Measurements from ENCODE around the gene ABLIM3. TPM values are rescaled to one million over a fixed set of nuclear protein-coding genes. Genes with fewer than 3 reads are reported as not detected.

The ABLIM3 gene
- total RNA-seq, 1 donor from 2014 or later: not detected

GRCh38 chr5:149195337-149195887 lies 54.1 kb downstream of the ABLIM3 start:
- DNase-seq: no peak
- no peaks in the 10 kb centered on the region for H3K4me1 Mint-ChIP-seq
- no peak overlapping the region for H3K4me3 Mint-ChIP-seq
- H3K27ac Mint-ChIP-seq: no peak overlapping the region
- ATAC-seq (ENCODE audit: low read depth): no peak
- peaks cover 2% of the 10 kb centered on the region for H3K27me3 Mint-ChIP-seq
- no peak for TF ChIP-seq CTCF (IDR thresholded peaks at IDR 0.05)
- CTCF ChIA-PET: no interaction called here
- POLR2A ChIA-PET: no interaction called here
- intact Hi-C loops (cut with micrococcal nuclease): no loop called here
- no peaks in the 10 kb centered on the region for H3K9me3 Mint-ChIP-seq
- H3K36me3 Mint-ChIP-seq (ENCODE audit: low read depth): no peaks in the 10 kb centered on the region

GRCh38 chr5:149195962-149196361 lies 54.7 kb downstream of the ABLIM3 start:
- Mint-ChIP-seq H3K4me1 (no peaks in the 10 kb centered on the region), H3K27ac (no peak overlapping the region), H3K9me3 (no peaks in the 10 kb centered on the region), H3K4me3 (no peak overlapping the region), H3K27me3 (peaks cover 2% of the 10 kb centered on the region), H3K36me3 (ENCODE audit: low read depth) (no peaks in the 10 kb centered on the region)
- DNase-seq (no peak), ATAC-seq (ENCODE audit: low read depth) (no peak)
- ChIA-PET POLR2A (no interaction called here), CTCF (no interaction called here)
- no peak for TF ChIP-seq CTCF (IDR thresholded peaks at IDR 0.05)
- intact Hi-C loops (cut with micrococcal nuclease): no loop called here

- ATAC-seq (ENCODE audit: low read depth) (no peak), DNase-seq (no peak)
- POLR2A ChIA-PET: no interaction called here
- Mint-ChIP-seq H3K9me3 (no peaks in the 10 kb centered on the region), H3K27me3 (peaks cover 2% of the 10 kb centered on the region), H3K4me3 (no peak overlapping the region), H3K36me3 (ENCODE audit: low read depth) (no peaks in the 10 kb centered on the region), H3K4me1 (no peaks in the 10 kb centered on the region), H3K27ac (no peak overlapping the region)
- CTCF ChIA-PET: no interaction called here
- intact Hi-C loops (cut with micrococcal nuclease): no loop called here
- no peak for TF ChIP-seq CTCF (IDR thresholded peaks at IDR 0.05)
Observed at GRCh38 chr5:149198148-149198547, 56.9 kb downstream of the ABLIM3 start.

- Mint-ChIP-seq H3K4me3 (no peak overlapping the region), H3K4me1 (no peaks in the 10 kb centered on the region), H3K9me3 (no peaks in the 10 kb centered on the region), H3K36me3 (ENCODE audit: low read depth) (no peaks in the 10 kb centered on the region), H3K27me3 (peaks cover 2% of the 10 kb centered on the region), H3K27ac (no peak overlapping the region)
- ChIA-PET POLR2A (no interaction called here), CTCF (no interaction called here)
- no peak for TF ChIP-seq CTCF (IDR thresholded peaks at IDR 0.05)
- DNase-seq (no peak), ATAC-seq (ENCODE audit: low read depth) (no peak)
- intact Hi-C loops (cut with micrococcal nuclease): no loop called here
Observed at GRCh38 chr5:149200355-149200754, 59.1 kb downstream of the ABLIM3 start.

GRCh38 chr5:149201121-149201637 lies 59.9 kb downstream of the ABLIM3 start:
- H3K4me1 Mint-ChIP-seq: no peaks in the 10 kb centered on the region
- TF ChIP-seq CTCF (IDR thresholded peaks at IDR 0.05): no peak
- H3K27ac Mint-ChIP-seq: no peak overlapping the region
- no peaks in the 10 kb centered on the region for H3K9me3 Mint-ChIP-seq
- intact Hi-C loops (cut with micrococcal nuclease): no loop called here
- H3K27me3 Mint-ChIP-seq: peaks cover 2% of the 10 kb centered on the region
- ATAC-seq (ENCODE audit: low read depth) (no peak), DNase-seq (no peak)
- POLR2A ChIA-PET: no interaction called here
- H3K36me3 Mint-ChIP-seq (ENCODE audit: low read depth): no peaks in the 10 kb centered on the region
- CTCF ChIA-PET: no interaction called here
- H3K4me3 Mint-ChIP-seq: no peak overlapping the region

Data from activated B cell treated with CpG ODN at 0.5 μM for 24 hours (primary cell).